OCI-LY7 (cell line): Measurements from ENCODE around the gene RBP3. TPM values are rescaled to one million over a fixed set of nuclear protein-coding genes. Genes with fewer than 3 reads are reported as not detected.

ENCODE experiments used
- BruUV-seq: library from RNA; stranded (reverse); fragments of 400-500 nt; replicated peaks from 2 replicates; lab custom pipeline; 2021; lab: Mats Ljungman, UMichigan
- CTCF ChIA-PET: fragments of 300-600 bp; sonication (Branson Sonifier 250); formaldehyde crosslinking; loops from one replicate; lab custom pipeline; 2022; ENCODE audit warnings: antibody characterized with exemption; ENCODE audit not compliant: unreplicated experiment; lab: Charles Lee
- POLR2A ChIA-PET: fragments of 300-600 bp; sonication (Branson Sonifier 250); formaldehyde crosslinking; loops from one replicate; lab custom pipeline; 2022; ENCODE audit warnings: antibody characterized with exemption; lab: Charles Lee
- DNase-seq: peaks from one replicate; pipeline ENCODE4 v3.0.0-alpha.2; 2015; ENCODE audit warnings: low spot score
- H2AFZ ChIP-seq: fragments of 200-600 bp; sonication (generic), shearing (Covaris generic); 2 replicates; pipeline ENCODE4 v1.6.1; 2014; ENCODE audit warnings: mild to moderate bottlenecking, antibody characterized with exemption, low read length, moderate library complexity
- H3K27ac ChIP-seq: fragments of 200-600 bp; sonication (generic); 2 replicates; pipeline ENCODE4 v1.5.1; 2014; ENCODE audit warnings: mixed run types, low read depth, mild to moderate bottlenecking, moderate library complexity, low read length, inconsistent platforms; ENCODE audit not compliant: poor library complexity, severe bottlenecking
- H3K36me3 ChIP-seq: fragments of 200-600 bp; sonication (generic); 2 replicates; pipeline ENCODE4 v1.6.1; 2014; ENCODE audit warnings: mild to moderate bottlenecking, antibody characterized with exemption, low read length, moderate library complexity, mixed read lengths; ENCODE audit not compliant: insufficient read depth
- H3K4me1 ChIP-seq: fragments of 200-600 bp; sonication (generic); 2 replicates; pipeline ENCODE4 v1.5.1; 2014; ENCODE audit warnings: mild to moderate bottlenecking, low read length; ENCODE audit not compliant: insufficient read depth, poor library complexity, severe bottlenecking
- H3K4me2 ChIP-seq: fragments of 200-600 bp; sonication (generic); 2 replicates; pipeline ENCODE4 v1.6.1; 2014; ENCODE audit warnings: mild to moderate bottlenecking, low read length
- H3K4me3 ChIP-seq: fragments of 200-600 bp; sonication (generic); 2 replicates; pipeline ENCODE4 v1.5.1; 2014; ENCODE audit warnings: mild to moderate bottlenecking, low read depth, low read length; ENCODE audit not compliant: poor library complexity, severe bottlenecking
- H3K79me2 ChIP-seq: fragments of 200-600 bp; sonication (generic); 2 replicates; pipeline ENCODE4 v1.6.1; 2016; ENCODE audit warnings: low read depth, mild to moderate bottlenecking, low read length, moderate library complexity, mixed read lengths; ENCODE audit not compliant: insufficient read depth
- H3K9me2 ChIP-seq: fragments of 200-600 bp; sonication (generic); 2 replicates; pipeline ENCODE4 v1.6.1; 2016; ENCODE audit warnings: mild to moderate bottlenecking, low read length, mixed read lengths; ENCODE audit not compliant: insufficient read depth
- H3K9me3 ChIP-seq: fragments of 200-600 bp; sonication (generic); 2 replicates; pipeline ENCODE4 v1.6.1; 2014; ENCODE audit warnings: mild to moderate bottlenecking, mixed run types, low read length, mixed read lengths
- H4K20me1 ChIP-seq: fragments of 200-600 bp; sonication (generic); 2 replicates; pipeline ENCODE4 v1.6.1; 2014; ENCODE audit warnings: mild to moderate bottlenecking, antibody characterized with exemption, low read length, moderate library complexity, mixed read lengths; ENCODE audit not compliant: insufficient read depth
- EZH2phosphoT487 ChIP-seq: fragments of 200-600 bp; sonication (generic); IDR thresholded peaks from 2 replicates; pipeline ENCODE4 v1.6.1; 2018; ENCODE audit warnings: low read depth, borderline replicate concordance, mild to moderate bottlenecking, mixed run types, antibody characterized with exemption, low read length, moderate library complexity, mixed read lengths
- intact Hi-C: fragments of 100-400 bp; cut with micrococcal nuclease; formaldehyde crosslinking; loops from one replicate; pipeline ENCODE4 v1.10.0; 2022; ENCODE audit not compliant: unreplicated experiment
- total RNA-seq, 2 experiments: library from RNA; depleted of rRNA in 1 of 2; stranded (reverse); fragments of >200 nt in 1 of 2; shearing (Covaris generic) in 1 of 2; gene quantifications; 2 replicates each; pipeline ENCODE4 v1.2.3, GENCODE V29; 2014 to 2022
- TF ChIP-seq, protein P1 (sequence below): fragments of 200-600 bp; sonication (generic); conservative IDR thresholded peaks from 2 replicates; pipeline ENCODE4 v1.5.1; 2014; ENCODE audit warnings: mild to moderate bottlenecking, antibody characterized with exemption, low read length, moderate library complexity, mixed read lengths

Gene RBP3
- total RNA-seq, 2 experiments from 2014 or later: not detected

- ChIA-PET POLR2A (no interaction called here), CTCF (no interaction called here)
- H3K9me2 ChIP-seq: no peaks in the 10 kb centered on the region
- H3K4me3 ChIP-seq: no peak overlapping the region
- no peak for DNase-seq
- no peak overlapping the region for H3K4me2 ChIP-seq
- intact Hi-C loops: no loop called here
- TF ChIP-seq, protein P1, sequence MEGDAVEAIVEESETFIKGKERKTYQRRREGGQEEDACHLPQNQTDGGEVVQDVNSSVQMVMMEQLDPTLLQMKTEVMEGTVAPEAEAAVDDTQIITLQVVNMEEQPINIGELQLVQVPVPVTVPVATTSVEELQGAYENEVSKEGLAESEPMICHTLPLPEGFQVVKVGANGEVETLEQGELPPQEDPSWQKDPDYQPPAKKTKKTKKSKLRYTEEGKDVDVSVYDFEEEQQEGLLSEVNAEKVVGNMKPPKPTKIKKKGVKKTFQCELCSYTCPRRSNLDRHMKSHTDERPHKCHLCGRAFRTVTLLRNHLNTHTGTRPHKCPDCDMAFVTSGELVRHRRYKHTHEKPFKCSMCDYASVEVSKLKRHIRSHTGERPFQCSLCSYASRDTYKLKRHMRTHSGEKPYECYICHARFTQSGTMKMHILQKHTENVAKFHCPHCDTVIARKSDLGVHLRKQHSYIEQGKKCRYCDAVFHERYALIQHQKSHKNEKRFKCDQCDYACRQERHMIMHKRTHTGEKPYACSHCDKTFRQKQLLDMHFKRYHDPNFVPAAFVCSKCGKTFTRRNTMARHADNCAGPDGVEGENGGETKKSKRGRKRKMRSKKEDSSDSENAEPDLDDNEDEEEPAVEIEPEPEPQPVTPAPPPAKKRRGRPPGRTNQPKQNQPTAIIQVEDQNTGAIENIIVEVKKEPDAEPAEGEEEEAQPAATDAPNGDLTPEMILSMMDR: no peak
- TF ChIP-seq EZH2phosphoT487: no peak
- H4K20me1 ChIP-seq: no peaks in the 10 kb centered on the region
- no peaks in the 10 kb centered on the region for H3K79me2 ChIP-seq
- no TSS peak for BruUV-seq
- H2AFZ ChIP-seq: no peak overlapping the region
- no peaks in the 10 kb centered on the region for H3K36me3 ChIP-seq
- H3K4me1 ChIP-seq: no peaks in the 10 kb centered on the region
- H3K9me3 ChIP-seq: no peaks in the 10 kb centered on the region
- H3K27ac ChIP-seq: no peak overlapping the region
Measured at GRCh38 chr10:47354900-47355299, 6.7 kb downstream of the RBP3 start.

DNA sequence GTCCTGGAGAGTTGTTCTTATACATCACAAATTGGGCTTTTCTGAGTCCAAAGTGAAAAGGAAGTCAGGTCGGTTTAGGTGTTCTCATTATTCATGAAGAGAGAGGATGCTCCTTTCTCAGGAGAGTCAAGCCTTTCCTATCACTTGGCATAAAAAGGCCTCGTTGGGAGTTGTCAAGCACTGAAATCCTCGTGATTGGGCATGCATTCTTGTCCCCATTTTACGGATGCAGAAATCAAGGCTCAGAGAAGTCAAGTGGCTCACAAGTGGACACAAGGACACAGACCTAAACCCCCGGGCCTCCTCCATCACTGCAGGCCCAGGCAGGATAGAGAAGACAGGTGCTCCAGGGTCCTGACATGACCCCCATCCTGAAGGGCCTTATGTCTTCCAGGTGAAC lies 8.5 kb downstream of the RBP3 start:
- CTCF ChIA-PET: no interaction called here
- no peak overlapping the region for H3K4me2 ChIP-seq
- H3K4me1 ChIP-seq: no peaks in the 10 kb centered on the region
- H3K36me3 ChIP-seq: no peaks in the 10 kb centered on the region
- no peak overlapping the region for H2AFZ ChIP-seq
- no peak for DNase-seq
- POLR2A ChIA-PET: interaction anchor here (1.2 kb wide), 1 partner anchor 16 kb away, joined by 3 read pairs; no protein-coding TSS in a partner anchor
- H3K4me3 ChIP-seq: no peak overlapping the region
- H3K9me2 ChIP-seq: no peaks in the 10 kb centered on the region
- TF ChIP-seq, protein P1: no peak
- TF ChIP-seq EZH2phosphoT487: no peak
- BruUV-seq: no TSS peak
- H3K27ac ChIP-seq: no peak overlapping the region
- no peaks in the 10 kb centered on the region for H3K79me2 ChIP-seq
- H3K9me3 ChIP-seq: no peaks in the 10 kb centered on the region
- no peaks in the 10 kb centered on the region for H4K20me1 ChIP-seq
- intact Hi-C loops: no loop called here

GRCh38 chr10:47357131-47357582 lies 9.0 kb downstream of the RBP3 start:
- Histone ChIP-seq H3K9me2 (no peaks in the 10 kb centered on the region), H3K79me2 (no peaks in the 10 kb centered on the region), H3K36me3 (no peaks in the 10 kb centered on the region), H3K4me3 (no peak overlapping the region), H3K9me3 (no peaks in the 10 kb centered on the region), H3K4me2 (no peak overlapping the region), H2AFZ (no peak overlapping the region), H4K20me1 (no peaks in the 10 kb centered on the region), H3K27ac (no peak overlapping the region), H3K4me1 (no peaks in the 10 kb centered on the region)
- TF ChIP-seq, protein P1: no peak
- no peak for TF ChIP-seq EZH2phosphoT487
- no TSS peak for BruUV-seq
- ChIA-PET CTCF (no interaction called here), POLR2A (no interaction called here)
- no peak for DNase-seq
- intact Hi-C loops: no loop called here
